CD4-positive, alpha-beta memory T cell (primary cell): ENCODE data around the gene GNS. TPM values are rescaled to one million over a fixed set of nuclear protein-coding genes. Genes with fewer than 3 reads are reported as not detected.

ENCODE experiments used
- CTCF ChIA-PET: fragments of 350-600 bp; sonication (Branson Sonifier 250); formaldehyde crosslinking; loops from one replicate; lab custom pipeline; 2021; ENCODE audit warnings: inconsistent platforms; ENCODE audit not compliant: partially characterized antibody; lab: Charles Lee
- POLR2A ChIA-PET: fragments of 350-600 bp; sonication (Branson Sonifier 250); formaldehyde crosslinking; loops from one replicate; lab custom pipeline; 2021; ENCODE audit not compliant: partially characterized antibody; lab: Charles Lee
- DNase-seq, 5 donors: peaks; one replicate each; pipeline versions ENCODE4 v3.0.0 to v3.0.0-alpha.2; 2020 to 2022; ENCODE audit warnings: mixed read lengths in 1 of 5
- H3K27ac ChIP-seq: one replicate; pipeline ENCODE4 v1.7.0; 2013; ENCODE audit warnings: low read depth, low read length
- H3K27me3 ChIP-seq: 2 replicates; pipeline ENCODE4 v1.7.0; 2013; ENCODE audit warnings: mild to moderate bottlenecking, low read length, moderate library complexity; ENCODE audit not compliant: insufficient read depth
- H3K36me3 ChIP-seq: 2 replicates; pipeline ENCODE4 v1.7.0; 2013; ENCODE audit warnings: mild to moderate bottlenecking, low read length, moderate library complexity; ENCODE audit not compliant: insufficient read depth
- H3K4me1 ChIP-seq: 2 replicates; pipeline ENCODE4 v1.7.0; 2013; ENCODE audit warnings: mild to moderate bottlenecking, low read length, moderate library complexity; ENCODE audit not compliant: insufficient read depth
- H3K4me3 ChIP-seq, 2 donors: one replicate each; pipeline ENCODE4 v1.7.0; 2013; ENCODE audit warnings: low read length in 2 of 2, mild to moderate bottlenecking in 1 of 2
- H3K9me3 ChIP-seq, 2 donors: one replicate each; pipeline ENCODE4 v1.7.0; 2013; ENCODE audit warnings: low read length in 2 of 2, control low read depth in 1 of 2; ENCODE audit not compliant: control insufficient read depth in 1 of 2
- H3K27ac Mint-ChIP-seq, 7 donors: one replicate each; pipeline ENCODE4 v1.8.0; 2020 to 2021; ENCODE audit warnings: mixed read lengths in 7 of 7, mild to moderate bottlenecking in 6 of 7, inconsistent platforms in 3 of 7, moderate library complexity in 3 of 7
- H3K27me3 Mint-ChIP-seq, 2 donors: one replicate each; pipeline ENCODE4 v1.8.0; 2020 to 2021; ENCODE audit warnings: mixed read lengths in 2 of 2
- H3K36me3 Mint-ChIP-seq, 2 donors: one replicate each; pipeline ENCODE4 v1.8.0; 2020 to 2021; ENCODE audit warnings: mixed read lengths in 2 of 2, inconsistent platforms in 1 of 2, mild to moderate bottlenecking in 1 of 2
- H3K4me1 Mint-ChIP-seq, 4 donors: one replicate each; pipeline ENCODE4 v1.8.0; 2020 to 2021; ENCODE audit warnings: mixed read lengths in 4 of 4, mild to moderate bottlenecking in 1 of 4
- H3K4me3 Mint-ChIP-seq, 8 donors: one replicate each; pipeline ENCODE4 v1.8.0; 2020 to 2021; ENCODE audit warnings: mixed read lengths in 8 of 8, mild to moderate bottlenecking in 7 of 8, moderate library complexity in 6 of 8, inconsistent platforms in 3 of 8
- H3K9me3 Mint-ChIP-seq, 8 donors: one replicate each; pipeline ENCODE4 v1.8.0; 2020 to 2021; ENCODE audit warnings: mixed read lengths in 8 of 8, mild to moderate bottlenecking in 5 of 8, inconsistent platforms in 3 of 8, moderate library complexity in 1 of 8
- intact Hi-C: fragments of 100-400 bp; cut with micrococcal nuclease; formaldehyde crosslinking; loops from one replicate; pipeline ENCODE4 v1.15.1; 2023
- polyA plus RNA-seq, 2 donors: library from polyadenylated mRNA; unstranded; fragments of 300-500 nt; fragmentation: Illumina TruSeq; gene quantifications; one replicate each; pipeline ENCODE4 v1.2.3, GENCODE V29; 2021
- total RNA-seq, 2 experiments: library from RNA; stranded (reverse); gene quantifications; one replicate each; pipeline ENCODE4 v1.2.3, GENCODE V29; 2021

Gene GNS
- total and polyA plus RNA-seq, 4 experiments from 2014 or later = 34.2 to 77.0 (median 35.9) TPM

DNA sequence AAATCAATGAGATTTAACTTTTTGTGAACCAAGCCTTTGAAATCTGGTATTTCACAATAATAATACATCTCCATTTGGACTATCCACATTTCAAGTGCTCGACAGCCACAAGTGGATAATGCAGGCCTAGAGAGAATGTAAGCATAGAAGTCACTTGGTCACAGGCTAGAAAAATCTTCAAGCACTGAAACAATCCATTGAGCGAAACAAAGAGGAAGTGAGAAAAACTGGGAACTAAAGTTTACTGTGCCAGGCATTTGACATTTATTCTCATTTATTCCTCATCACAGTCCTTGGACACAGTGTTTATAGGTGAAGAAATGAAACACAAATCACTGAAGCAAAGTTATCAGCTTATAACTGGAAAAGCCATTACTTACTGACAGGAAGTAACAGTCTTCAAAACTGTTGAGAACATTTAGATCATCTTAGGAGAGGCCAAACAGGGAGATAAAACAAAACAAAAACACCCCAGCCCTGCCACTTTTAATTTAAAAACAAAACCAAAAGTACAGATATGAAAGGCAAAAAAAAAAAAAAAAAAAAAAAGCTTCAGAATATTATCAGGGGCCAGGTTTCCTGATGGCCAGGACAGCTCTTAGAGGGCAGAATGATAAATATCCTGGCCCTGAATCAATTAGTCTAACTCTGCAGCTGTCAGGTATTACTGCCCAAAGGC lies 29.2 kb downstream of the GNS start:
- Histone ChIP-seq H3K4me3 (no peak overlapping the region), H3K36me3 (no peaks in the 10 kb centered on the region), H3K9me3 (no peaks in the 10 kb centered on the region), H3K27me3 (no peaks in the 10 kb centered on the region), H3K4me1 (peaks cover 20% of the 10 kb centered on the region), H3K27ac (peak overlapping the region; percentile 6)
- H3K4me1 Mint-ChIP-seq = peaks cover 12 to 19% (median 16%) of the 10 kb centered on the region in 4 donors
- H3K4me3 Mint-ChIP-seq = peak overlapping the region; percentile 5 to 77 (median 55)
- DNase-seq = peak in 3 of 5 donors; percentile 8 to 15 (median 9)
- POLR2A ChIA-PET = no interaction called here
- no peaks in the 10 kb centered on the region for H3K9me3 Mint-ChIP-seq
- intact Hi-C loops = no loop called here
- H3K36me3 Mint-ChIP-seq = peaks cover 37 to 46% of the 10 kb centered on the region in 2 donors
- CTCF ChIA-PET = interaction anchor here (0.5 to 1.2 kb wide), 6 partner anchors 9 to 79 kb away, joined by 3 to 4 read pairs (median 3); no protein-coding TSS in a partner anchor
- no peaks in the 10 kb centered on the region for H3K27me3 Mint-ChIP-seq
- H3K27ac Mint-ChIP-seq = peak overlapping the region; percentile 67 to 93 (median 89)

GRCh38 chr12:64724201-64724745 lies 34.9 kb downstream of the GNS start:
- H3K36me3 ChIP-seq = peaks cover 14% of the 10 kb centered on the region
- no peak overlapping the region for H3K4me3 Mint-ChIP-seq
- DNase-seq = no peak
- no peaks in the 10 kb centered on the region for H3K9me3 Mint-ChIP-seq
- H3K27me3 ChIP-seq = no peaks in the 10 kb centered on the region
- no peak overlapping the region for H3K27ac ChIP-seq
- peak overlapping the region in 2 of 7 donors; percentile 57 to 69 for H3K27ac Mint-ChIP-seq
- intact Hi-C loops = no loop called here
- POLR2A ChIA-PET = interaction anchor here (1.0 kb wide), 1 partner anchor 39 kb away, joined by 3 read pairs; no protein-coding TSS in a partner anchor
- H3K9me3 ChIP-seq = no peaks in the 10 kb centered on the region
- H3K4me1 Mint-ChIP-seq = peaks cover 6 to 17% (median 10%) of the 10 kb centered on the region in 4 donors
- CTCF ChIA-PET = no interaction called here
- H3K4me3 ChIP-seq = no peak overlapping the region
- no peaks in the 10 kb centered on the region for H3K27me3 Mint-ChIP-seq
- peaks cover 59 to 65% of the 10 kb centered on the region in 2 donors for H3K36me3 Mint-ChIP-seq
- peaks cover 9% of the 10 kb centered on the region for H3K4me1 ChIP-seq

DNA sequence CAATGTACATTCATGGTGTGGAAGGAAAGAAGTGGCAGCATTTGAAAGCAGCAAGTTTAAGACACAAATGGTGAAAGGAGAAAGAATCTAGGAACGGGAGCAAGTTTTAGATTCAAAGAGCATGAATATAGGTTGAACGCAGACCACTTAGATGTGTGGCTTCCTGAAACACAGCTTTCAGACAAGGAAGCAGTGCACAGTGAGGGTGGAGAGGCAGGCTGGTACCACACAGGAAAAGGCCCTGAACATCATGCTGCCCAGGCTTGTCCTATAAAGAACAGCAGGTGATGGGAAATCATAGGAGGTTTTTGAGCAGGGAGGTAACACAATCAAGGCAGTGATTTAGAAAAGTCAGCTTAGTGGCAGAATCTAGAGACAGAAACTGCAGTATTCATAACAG lies 35.6 kb downstream of the GNS start:
- Histone ChIP-seq H3K4me3 (no peak overlapping the region), H3K27me3 (no peaks in the 10 kb centered on the region), H3K36me3 (peaks cover 14% of the 10 kb centered on the region), H3K4me1 (peaks cover 9% of the 10 kb centered on the region), H3K27ac (no peak overlapping the region), H3K9me3 (no peaks in the 10 kb centered on the region)
- no peaks in the 10 kb centered on the region for H3K27me3 Mint-ChIP-seq
- DNase-seq = no peak
- intact Hi-C loops = no loop called here
- H3K4me1 Mint-ChIP-seq = peaks cover 6 to 17% (median 11%) of the 10 kb centered on the region in 4 donors
- H3K36me3 Mint-ChIP-seq = peaks cover 59 to 65% of the 10 kb centered on the region in 2 donors
- peak overlapping the region; percentile 31 to 84 (median 47) for H3K27ac Mint-ChIP-seq
- CTCF ChIA-PET = interaction anchor here (0.9 to 1.2 kb wide), 2 partner anchors 78 to 174 kb away, joined by 3 to 4 read pairs; no protein-coding TSS in a partner anchor
- peak overlapping the region in 2 of 8 donors; percentile 1 to 37 for H3K4me3 Mint-ChIP-seq
- POLR2A ChIA-PET = interaction anchor here (1.0 kb wide), 1 partner anchor 39 kb away, joined by 3 read pairs; no protein-coding TSS in a partner anchor
- H3K9me3 Mint-ChIP-seq = no peaks in the 10 kb centered on the region

- Mint-ChIP-seq H3K4me1 (peaks cover 8 to 17% (median 11%) of the 10 kb centered on the region in 4 donors), H3K27ac (peak overlapping the region in 1 of 7 donors; percentile 45), H3K4me3 (no peak overlapping the region), H3K9me3 (no peaks in the 10 kb centered on the region), H3K27me3 (no peaks in the 10 kb centered on the region), H3K36me3 (peaks cover 58 to 68% of the 10 kb centered on the region in 2 donors)
- Histone ChIP-seq H3K4me1 (peaks cover 9% of the 10 kb centered on the region), H3K36me3 (peaks cover 14% of the 10 kb centered on the region), H3K27me3 (no peaks in the 10 kb centered on the region), H3K4me3 (no peak overlapping the region), H3K9me3 (no peaks in the 10 kb centered on the region), H3K27ac (no peak overlapping the region)
- intact Hi-C loops = no loop called here
- DNase-seq = no peak
- CTCF ChIA-PET = interaction anchor here (0.9 to 1.2 kb wide), 2 partner anchors 79 to 174 kb away, joined by 3 to 4 read pairs; no protein-coding TSS in a partner anchor
- POLR2A ChIA-PET = no interaction called here
Measured at GRCh38 chr12:64722835-64723234, 36.4 kb downstream of the GNS start.

DNA sequence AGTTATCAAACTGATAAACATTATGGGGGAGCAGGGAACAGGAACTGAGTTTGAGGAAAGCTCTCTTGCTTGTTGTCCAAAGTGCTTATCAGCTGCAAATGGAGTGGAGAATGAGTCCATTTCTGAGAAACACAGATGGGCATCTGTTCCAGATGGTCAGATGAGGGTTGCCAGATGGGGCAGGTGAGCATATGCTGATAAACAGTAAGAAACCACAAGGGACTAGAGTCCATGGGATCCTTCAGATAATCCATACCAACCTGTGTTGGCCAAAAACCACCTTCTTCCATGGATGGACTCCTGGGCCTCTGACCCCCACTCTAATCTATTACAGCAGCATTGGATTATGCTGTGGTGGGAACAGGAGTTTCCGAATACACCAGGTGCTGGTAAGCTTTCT lies 38.3 kb downstream of the GNS start:
- Histone ChIP-seq H3K9me3 (no peaks in the 10 kb centered on the region), H3K4me1 (peaks cover 9% of the 10 kb centered on the region), H3K4me3 (no peak overlapping the region), H3K27me3 (no peaks in the 10 kb centered on the region), H3K27ac (no peak overlapping the region), H3K36me3 (peaks cover 14% of the 10 kb centered on the region)
- H3K36me3 Mint-ChIP-seq = peaks cover 66 to 76% of the 10 kb centered on the region in 2 donors
- no peak overlapping the region for H3K4me3 Mint-ChIP-seq
- no peaks in the 10 kb centered on the region for H3K9me3 Mint-ChIP-seq
- intact Hi-C loops = no loop called here
- ChIA-PET POLR2A (no interaction called here), CTCF (interaction anchor here (0.9 to 1.1 kb wide), 2 partner anchors 10 to 87 kb away, joined by 3 to 4 read pairs; no protein-coding TSS in a partner anchor)
- no peaks in the 10 kb centered on the region for H3K27me3 Mint-ChIP-seq
- H3K27ac Mint-ChIP-seq = peak overlapping the region in 1 of 7 donors; percentile 2
- H3K4me1 Mint-ChIP-seq = peaks cover 11 to 25% (median 14%) of the 10 kb centered on the region in 4 donors
- no peak for DNase-seq

DNA sequence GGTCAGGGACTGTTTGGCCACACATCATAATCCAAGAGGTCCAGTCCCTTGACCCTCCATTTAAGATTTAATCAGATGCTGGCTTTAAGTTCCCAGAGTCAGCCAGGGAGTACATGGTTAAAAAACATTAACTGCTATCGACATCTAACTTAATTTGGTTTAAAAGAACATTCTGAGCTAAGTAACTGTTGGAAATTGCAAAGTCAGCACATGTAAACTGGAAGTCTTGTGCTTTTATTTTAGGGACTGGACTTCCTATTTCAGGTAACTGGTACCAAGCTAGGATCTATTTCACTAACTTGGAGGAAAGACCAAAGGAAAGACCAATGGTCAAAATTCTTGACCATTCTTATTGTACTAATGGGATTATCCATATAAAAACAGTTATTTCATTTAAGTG lies 40.6 kb downstream of the GNS start:
- Histone ChIP-seq H3K27me3 (no peaks in the 10 kb centered on the region), H3K9me3 (no peaks in the 10 kb centered on the region), H3K4me3 (no peak overlapping the region), H3K36me3 (peaks cover 14% of the 10 kb centered on the region), H3K27ac (no peak overlapping the region), H3K4me1 (peaks cover 12% of the 10 kb centered on the region)
- Mint-ChIP-seq H3K4me1 (peaks cover 16 to 38% (median 24%) of the 10 kb centered on the region in 4 donors), H3K27me3 (no peaks in the 10 kb centered on the region), H3K4me3 (no peak overlapping the region), H3K36me3 (peaks cover 75 to 82% of the 10 kb centered on the region in 2 donors), H3K9me3 (no peaks in the 10 kb centered on the region), H3K27ac (no peak overlapping the region)
- CTCF ChIA-PET = interaction anchor here (0.7 to 1.6 kb wide), 5 partner anchors 9 to 173 kb away, joined by 3 to 7 read pairs (median 3); no protein-coding TSS in a partner anchor
- DNase-seq = no peak
- POLR2A ChIA-PET = interaction anchor here (1.0 kb wide), 1 partner anchor 110 kb away, joined by 3 read pairs; no protein-coding TSS in a partner anchor
- intact Hi-C loops = no loop called here
